CD4-positive, alpha-beta T cell treated with Interleukin-10 for 1 hour (primary cell): ENCODE measurements around the gene ATP5PB.

Source experiments
- DNase-seq: peaks from one replicate; pipeline ENCODE4 v3.0.0-alpha.2; 2020

The ATP5PB gene

GRCh38 chr1:111446967-111447892, 2.0 kb upstream of the ATP5PB start:
- no peak for DNase-seq

- DNase-seq: no peak
These were observed 764 bp upstream of the ATP5PB start for GRCh38 chr1:111448482-111448917.

GRCh38 chr1:111449703-111450017, 396 bp downstream of the ATP5PB start:
- no peak for DNase-seq

GRCh38 chr1:111450185-111450584, 921 bp downstream of the ATP5PB start:
- no peak for DNase-seq

- no peak for DNase-seq
These were observed 3.3 kb downstream of the ATP5PB start for GRCh38 chr1:111452581-111452980.

GRCh38 chr1:111453706-111454105, 4.4 kb downstream of the ATP5PB start:
- DNase-seq: no peak

GRCh38 chr1:111454859-111455641, 5.8 kb downstream of the ATP5PB start:
- DNase-seq: no peak

- no peak for DNase-seq
These were observed 6.4 kb downstream of the ATP5PB start for GRCh38 chr1:111455642-111456031.

- no peak for DNase-seq
These were observed 12.5 kb downstream of the ATP5PB start for GRCh38 chr1:111461765-111462164.

- DNase-seq: no peak
These were observed 13.2 kb downstream of the ATP5PB start for GRCh38 chr1:111462370-111463028.

GRCh38 chr1:111463029-111463683, 13.9 kb downstream of the ATP5PB start:
- no peak for DNase-seq

- DNase-seq: no peak
These were observed 16.5 kb downstream of the ATP5PB start for GRCh38 chr1:111465754-111466153.

- no peak for DNase-seq
These were observed 17.2 kb downstream of the ATP5PB start for GRCh38 chr1:111466480-111466879.

- no peak for DNase-seq
These were observed 18.8 kb downstream of the ATP5PB start for GRCh38 chr1:111467865-111468716.

GRCh38 chr1:111468717-111469100, 19.4 kb downstream of the ATP5PB start:
- no peak for DNase-seq

- DNase-seq: no peak
These were observed 20.3 kb downstream of the ATP5PB start for GRCh38 chr1:111469539-111469938.

- peak; percentile 17 for DNase-seq
These were observed 21.3 kb downstream of the ATP5PB start for GRCh38 chr1:111470596-111470995.

GRCh38 chr1:111471012-111471411, 21.7 kb downstream of the ATP5PB start:
- peak; percentile 83 for DNase-seq

- no peak for DNase-seq
These were observed 22.3 kb downstream of the ATP5PB start for GRCh38 chr1:111471538-111471937.

GRCh38 chr1:111474106-111474505, 24.8 kb downstream of the ATP5PB start:
- DNase-seq: no peak

- no peak for DNase-seq
These were observed 25.3 kb downstream of the ATP5PB start for GRCh38 chr1:111474521-111474920.

- peak; percentile 36 for DNase-seq
These were observed 26.4 kb downstream of the ATP5PB start for GRCh38 chr1:111475701-111476100.
